Liver (tissue), 9 donors: ENCODE data around the gene UNG. TPM values are rescaled to one million over a fixed set of nuclear protein-coding genes. Genes with fewer than 3 reads are reported as not detected.

ENCODE experiments used
- DNase-seq: peaks from one replicate; pipeline ENCODE4 v3.0.0-alpha.2; 2017; ENCODE audit warnings: low spot score
- H3K27ac ChIP-seq, 2 donors: one replicate each; pipeline ENCODE4 v1.7.0; 2013; ENCODE audit warnings: inconsistent platforms in 2 of 2, low read length in 2 of 2, control low read depth in 1 of 2, low read depth in 1 of 2, mild to moderate bottlenecking in 1 of 2
- H3K27me3 ChIP-seq, 4 donors: one replicate each; pipeline versions ENCODE4 v1.6.1 to v1.7.0; 2013; ENCODE audit warnings: low read length in 3 of 4, inconsistent platforms in 1 of 4, mild to moderate bottlenecking in 1 of 4, moderate library complexity in 1 of 4; ENCODE audit not compliant: control insufficient read depth in 4 of 4, insufficient read depth in 4 of 4
- H3K36me3 ChIP-seq, 4 donors: one replicate each; pipeline versions ENCODE4 v1.6.1 to v1.7.0; 2013; ENCODE audit warnings: low read length in 3 of 4, mild to moderate bottlenecking in 3 of 4, low read depth in 1 of 4, moderate library complexity in 1 of 4; ENCODE audit not compliant: control insufficient read depth in 4 of 4, insufficient read depth in 3 of 4
- H3K4me1 ChIP-seq, 4 donors: one replicate each; pipeline versions ENCODE4 v1.6.1 to v1.7.0; 2013; ENCODE audit warnings: low read length in 3 of 4, mild to moderate bottlenecking in 3 of 4, moderate library complexity in 1 of 4; ENCODE audit not compliant: control insufficient read depth in 4 of 4, insufficient read depth in 4 of 4
- H3K4me3 ChIP-seq, 3 donors: one replicate each; pipeline versions ENCODE4 v1.6.1 to v1.7.0; 2013; ENCODE audit warnings: low read length in 3 of 3, control low read depth in 1 of 3, low read depth in 1 of 3, mild to moderate bottlenecking in 1 of 3
- H3K9ac ChIP-seq, 2 donors: one replicate each; pipeline ENCODE4 v1.7.0; 2013; ENCODE audit warnings: low read length in 2 of 2, mild to moderate bottlenecking in 2 of 2, moderate library complexity in 2 of 2, control low read depth in 1 of 2, low read depth in 1 of 2
- H3K9me3 ChIP-seq, 4 donors: one replicate each; pipeline versions ENCODE4 v1.6.1 to v1.7.0; 2013; ENCODE audit warnings: low read length in 3 of 4; ENCODE audit not compliant: control insufficient read depth in 4 of 4
- EGR1 ChIP-seq, 2 donors: IDR thresholded peaks; 2 replicates each; pipeline ENCODE4 v1.6.1; 2016 to 2018; ENCODE audit warnings: antibody characterized with exemption in 2 of 2, low read depth in 2 of 2
- FOXA1 ChIP-seq: IDR thresholded peaks from 2 replicates; pipeline ENCODE4 v1.6.1; 2016; ENCODE audit warnings: antibody characterized with exemption
- FOXA2 ChIP-seq: IDR thresholded peaks from 2 replicates; pipeline ENCODE4 v1.6.1; 2016; ENCODE audit warnings: antibody characterized with exemption
- GABPA ChIP-seq, 2 donors: IDR thresholded peaks in 1 of 2; conservative IDR thresholded peaks in 1 of 2; 2 replicates each; pipeline ENCODE4 v1.6.1; 2016; ENCODE audit warnings: antibody characterized with exemption in 2 of 2, mild to moderate bottlenecking in 1 of 2, moderate library complexity in 1 of 2
- HNF4A ChIP-seq, 2 donors: conservative IDR thresholded peaks; 2 replicates each; pipeline ENCODE4 v1.6.1; 2016; ENCODE audit warnings: antibody characterized with exemption in 2 of 2, mild to moderate bottlenecking in 2 of 2
- HNF4G ChIP-seq: IDR thresholded peaks from 2 replicates; pipeline ENCODE4 v1.6.1; 2016; ENCODE audit warnings: antibody characterized with exemption
- JUND ChIP-seq, 2 donors: IDR thresholded peaks; 2 replicates each; pipeline ENCODE4 v1.6.1; 2016; ENCODE audit warnings: antibody characterized with exemption in 2 of 2
- NR2F2 ChIP-seq: IDR thresholded peaks from 2 replicates; pipeline ENCODE4 v1.6.1; 2016; ENCODE audit warnings: antibody characterized with exemption
- RAD21 ChIP-seq, 2 donors: IDR thresholded peaks; 2 replicates each; pipeline ENCODE4 v1.6.1; 2016; ENCODE audit warnings: antibody characterized with exemption in 2 of 2, mild to moderate bottlenecking in 2 of 2
- RXRA ChIP-seq, 2 donors: IDR thresholded peaks; 2 replicates each; pipeline ENCODE4 v1.6.1; 2017 to 2018; ENCODE audit warnings: antibody characterized with exemption in 2 of 2, mild to moderate bottlenecking in 1 of 2
- SP1 ChIP-seq: IDR thresholded peaks from 2 replicates; pipeline ENCODE4 v1.6.1; 2018; ENCODE audit warnings: antibody characterized with exemption, mild to moderate bottlenecking
- TAF1 ChIP-seq: conservative IDR thresholded peaks from 2 replicates; pipeline ENCODE4 v1.6.1; 2016; ENCODE audit warnings: antibody characterized with exemption, mild to moderate bottlenecking
- YY1 ChIP-seq: IDR thresholded peaks from 2 replicates; pipeline ENCODE4 v1.6.1; 2016; ENCODE audit warnings: antibody characterized with exemption, mild to moderate bottlenecking
- WGBS: extraction: QIAGEN DNeasy Blood & Tissue Kit; methylation state at CpG from one replicate; pipeline ENCODE4 v1.1.7; 2013; 5-methylcytosine and 5-hydroxymethylcytosine counted together
- polyA plus RNA-seq, 2 donors: library from polyadenylated mRNA; stranded (reverse) in 1 of 2; unstranded in 1 of 2; fragments of 200-250 nt in 1 of 2; fragments of >200 nt in 1 of 2; fragmentation: Nextera tagmentation in 1 of 2; extraction: Ambion mirVana in 1 of 2; gene quantifications; one replicate each; pipeline versions ENCODE4 v1.2.1 to v1.2.3, GENCODE V29; 2013 to 2015
- total RNA-seq, 2 donors: library from RNA; depleted of rRNA; stranded (reverse); fragments of >200 nt; gene quantifications; one replicate each; pipeline ENCODE4 v1.2.3, GENCODE V29; 2014
- TF ChIP-seq, protein P1 (sequence below): IDR thresholded peaks from 2 replicates; pipeline ENCODE4 v1.6.1; 2016; ENCODE audit warnings: antibody characterized with exemption
- TF ChIP-seq, protein P2 (sequence below): IDR thresholded peaks from 2 replicates; pipeline ENCODE4 v1.6.1; 2016; ENCODE audit warnings: antibody characterized with exemption, mild to moderate bottlenecking
- TF ChIP-seq, protein P3 (sequence below): IDR thresholded peaks from 2 replicates; pipeline ENCODE4 v1.6.1; 2016; ENCODE audit warnings: antibody characterized with exemption
- TF ChIP-seq, protein P4 (sequence below): fragments of 150-350 bp; IDR thresholded peaks from 2 replicates; pipeline ENCODE4 v1.5.1; 2017; ENCODE audit warnings: improper control_type of control experiment, low read depth, low read length; ENCODE audit not compliant: missing input control
- TF ChIP-seq, protein P5 (sequence below): IDR thresholded peaks from 2 replicates; pipeline ENCODE4 v1.6.1; 2016; ENCODE audit warnings: antibody characterized with exemption
- donor health status: healthy.
- donor health status: healthy.
- donor health status: healthy.
- donor health status: healthy.
- donor health status: healthy.

Gene UNG
- total and polyA plus RNA-seq, 4 donors = 9.4 to 22.1 (median 14.9) TPM

DNA sequence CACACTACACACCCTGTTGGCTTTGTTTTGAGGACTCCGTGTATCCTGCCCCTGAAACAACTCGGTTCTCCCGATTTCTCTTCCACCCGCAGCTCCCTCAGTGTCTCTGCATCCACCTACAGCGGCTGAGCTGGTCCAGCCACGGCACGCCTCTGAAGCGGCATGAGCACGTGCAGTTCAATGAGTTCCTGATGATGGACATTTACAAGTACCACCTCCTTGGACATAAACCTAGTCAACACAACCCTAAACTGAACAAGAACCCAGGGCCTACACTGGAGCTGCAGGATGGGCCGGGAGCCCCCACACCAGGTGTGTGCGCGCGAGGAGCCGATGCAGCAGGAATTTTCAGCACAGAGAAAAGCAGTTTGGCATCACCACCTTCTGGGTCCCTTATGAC, 14.6 kb upstream of the UNG start:
- Histone ChIP-seq H3K9me3 (no peaks in the 10 kb centered on the region), H3K36me3 (peaks cover 10 to 45% (median 22%) of the 10 kb centered on the region in 4 donors), H3K27me3 (no peaks in the 10 kb centered on the region), H3K4me3 (no peak overlapping the region), H3K27ac (no peak overlapping the region), H3K9ac (no peak overlapping the region), H3K4me1 (peaks cover 4 to 37% (median 36%) of the 10 kb centered on the region in 4 donors)
- TF ChIP-seq GABPA (IDR thresholded peaks at IDR 0.05 in 1 of 2, conservative IDR thresholded peaks at IDR 0.05 in 1 of 2) (no peak), FOXA1 (no peak), FOXA2 (no peak), NR2F2 (no peak), SP1 (no peak), RAD21 (IDR thresholded peaks at IDR 0.05) (no peak), TAF1 (no peak), HNF4A (conservative IDR thresholded peaks at IDR 0.05) (no peak), JUND (IDR thresholded peaks at IDR 0.05) (no peak), EGR1 (IDR thresholded peaks at IDR 0.05; ENCODE audit: low read depth in 2 of 2) (no peak), YY1 (no peak), RXRA (IDR thresholded peaks at IDR 0.05) (no peak), HNF4G (no peak)
- TF ChIP-seq, protein P1, sequence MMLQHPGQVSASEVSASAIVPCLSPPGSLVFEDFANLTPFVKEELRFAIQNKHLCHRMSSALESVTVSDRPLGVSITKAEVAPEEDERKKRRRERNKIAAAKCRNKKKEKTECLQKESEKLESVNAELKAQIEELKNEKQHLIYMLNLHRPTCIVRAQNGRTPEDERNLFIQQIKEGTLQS = no peak
- TF ChIP-seq, protein P2, sequence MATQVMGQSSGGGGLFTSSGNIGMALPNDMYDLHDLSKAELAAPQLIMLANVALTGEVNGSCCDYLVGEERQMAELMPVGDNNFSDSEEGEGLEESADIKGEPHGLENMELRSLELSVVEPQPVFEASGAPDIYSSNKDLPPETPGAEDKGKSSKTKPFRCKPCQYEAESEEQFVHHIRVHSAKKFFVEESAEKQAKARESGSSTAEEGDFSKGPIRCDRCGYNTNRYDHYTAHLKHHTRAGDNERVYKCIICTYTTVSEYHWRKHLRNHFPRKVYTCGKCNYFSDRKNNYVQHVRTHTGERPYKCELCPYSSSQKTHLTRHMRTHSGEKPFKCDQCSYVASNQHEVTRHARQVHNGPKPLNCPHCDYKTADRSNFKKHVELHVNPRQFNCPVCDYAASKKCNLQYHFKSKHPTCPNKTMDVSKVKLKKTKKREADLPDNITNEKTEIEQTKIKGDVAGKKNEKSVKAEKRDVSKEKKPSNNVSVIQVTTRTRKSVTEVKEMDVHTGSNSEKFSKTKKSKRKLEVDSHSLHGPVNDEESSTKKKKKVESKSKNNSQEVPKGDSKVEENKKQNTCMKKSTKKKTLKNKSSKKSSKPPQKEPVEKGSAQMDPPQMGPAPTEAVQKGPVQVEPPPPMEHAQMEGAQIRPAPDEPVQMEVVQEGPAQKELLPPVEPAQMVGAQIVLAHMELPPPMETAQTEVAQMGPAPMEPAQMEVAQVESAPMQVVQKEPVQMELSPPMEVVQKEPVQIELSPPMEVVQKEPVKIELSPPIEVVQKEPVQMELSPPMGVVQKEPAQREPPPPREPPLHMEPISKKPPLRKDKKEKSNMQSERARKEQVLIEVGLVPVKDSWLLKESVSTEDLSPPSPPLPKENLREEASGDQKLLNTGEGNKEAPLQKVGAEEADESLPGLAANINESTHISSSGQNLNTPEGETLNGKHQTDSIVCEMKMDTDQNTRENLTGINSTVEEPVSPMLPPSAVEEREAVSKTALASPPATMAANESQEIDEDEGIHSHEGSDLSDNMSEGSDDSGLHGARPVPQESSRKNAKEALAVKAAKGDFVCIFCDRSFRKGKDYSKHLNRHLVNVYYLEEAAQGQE = no peak
- TF ChIP-seq, protein P3, sequence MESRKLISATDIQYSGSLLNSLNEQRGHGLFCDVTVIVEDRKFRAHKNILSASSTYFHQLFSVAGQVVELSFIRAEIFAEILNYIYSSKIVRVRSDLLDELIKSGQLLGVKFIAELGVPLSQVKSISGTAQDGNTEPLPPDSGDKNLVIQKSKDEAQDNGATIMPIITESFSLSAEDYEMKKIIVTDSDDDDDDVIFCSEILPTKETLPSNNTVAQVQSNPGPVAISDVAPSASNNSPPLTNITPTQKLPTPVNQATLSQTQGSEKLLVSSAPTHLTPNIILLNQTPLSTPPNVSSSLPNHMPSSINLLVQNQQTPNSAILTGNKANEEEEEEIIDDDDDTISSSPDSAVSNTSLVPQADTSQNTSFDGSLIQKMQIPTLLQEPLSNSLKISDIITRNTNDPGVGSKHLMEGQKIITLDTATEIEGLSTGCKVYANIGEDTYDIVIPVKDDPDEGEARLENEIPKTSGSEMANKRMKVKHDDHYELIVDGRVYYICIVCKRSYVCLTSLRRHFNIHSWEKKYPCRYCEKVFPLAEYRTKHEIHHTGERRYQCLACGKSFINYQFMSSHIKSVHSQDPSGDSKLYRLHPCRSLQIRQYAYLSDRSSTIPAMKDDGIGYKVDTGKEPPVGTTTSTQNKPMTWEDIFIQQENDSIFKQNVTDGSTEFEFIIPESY = no peak
- TF ChIP-seq, protein P4, sequence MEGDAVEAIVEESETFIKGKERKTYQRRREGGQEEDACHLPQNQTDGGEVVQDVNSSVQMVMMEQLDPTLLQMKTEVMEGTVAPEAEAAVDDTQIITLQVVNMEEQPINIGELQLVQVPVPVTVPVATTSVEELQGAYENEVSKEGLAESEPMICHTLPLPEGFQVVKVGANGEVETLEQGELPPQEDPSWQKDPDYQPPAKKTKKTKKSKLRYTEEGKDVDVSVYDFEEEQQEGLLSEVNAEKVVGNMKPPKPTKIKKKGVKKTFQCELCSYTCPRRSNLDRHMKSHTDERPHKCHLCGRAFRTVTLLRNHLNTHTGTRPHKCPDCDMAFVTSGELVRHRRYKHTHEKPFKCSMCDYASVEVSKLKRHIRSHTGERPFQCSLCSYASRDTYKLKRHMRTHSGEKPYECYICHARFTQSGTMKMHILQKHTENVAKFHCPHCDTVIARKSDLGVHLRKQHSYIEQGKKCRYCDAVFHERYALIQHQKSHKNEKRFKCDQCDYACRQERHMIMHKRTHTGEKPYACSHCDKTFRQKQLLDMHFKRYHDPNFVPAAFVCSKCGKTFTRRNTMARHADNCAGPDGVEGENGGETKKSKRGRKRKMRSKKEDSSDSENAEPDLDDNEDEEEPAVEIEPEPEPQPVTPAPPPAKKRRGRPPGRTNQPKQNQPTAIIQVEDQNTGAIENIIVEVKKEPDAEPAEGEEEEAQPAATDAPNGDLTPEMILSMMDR = no peak
- TF ChIP-seq, protein P5, sequence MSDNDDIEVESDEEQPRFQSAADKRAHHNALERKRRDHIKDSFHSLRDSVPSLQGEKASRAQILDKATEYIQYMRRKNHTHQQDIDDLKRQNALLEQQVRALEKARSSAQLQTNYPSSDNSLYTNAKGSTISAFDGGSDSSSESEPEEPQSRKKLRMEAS = no peak
- WGBS = 98% methylated on average over 14 of the region's 14 CpGs
- DNase-seq = no peak
